K562 (cell line): ENCODE data around the gene SPDYA. TPM values are rescaled to one million over a fixed set of nuclear protein-coding genes. Genes with fewer than 3 reads are reported as not detected.

ENCODE experiments used
- AFF4 ChIP-seq: sonication (generic); formaldehyde crosslinking; IDR thresholded peaks from 2 replicates; pipeline ENCODE4 v1.8.0; 2023; ENCODE audit warnings: mild to moderate bottlenecking, missing genetic modification reagents
- CEBPB ChIP-seq: fragments of 450-650 bp; IDR thresholded peaks from 2 replicates; pipeline ENCODE4 v1.6.1; 2016; ENCODE audit warnings: missing genetic modification characterization, missing compliant biosample characterization
- CHCHD3 ChIP-seq: fragments of 250-450 bp; sonication (Bioruptor Pico); IDR thresholded peaks from 2 replicates; pipeline ENCODE4 v2.1.2; 2022; ENCODE audit warnings: mild to moderate bottlenecking
- CLOCK ChIP-seq: fragments of 250-450 bp; sonication (Bioruptor Pico); IDR thresholded peaks from 2 replicates; pipeline ENCODE4 v1.4.0; 2020; ENCODE audit warnings: mild to moderate bottlenecking, moderate library complexity, borderline replicate concordance
- DACH1 ChIP-seq: fragments of 450-650 bp; IDR thresholded peaks from 2 replicates; pipeline ENCODE4 v1.6.1; 2018; ENCODE audit not compliant: partially characterized antibody
- HMGXB4 ChIP-seq: sonication (generic); formaldehyde crosslinking; IDR thresholded peaks from 2 replicates; pipeline ENCODE4 v1.8.1; 2023; ENCODE audit warnings: mild to moderate bottlenecking, missing genetic modification reagents
- NCOA6 ChIP-seq: fragments of 450-650 bp; IDR thresholded peaks from 2 replicates; pipeline ENCODE4 v1.6.1; 2017; ENCODE audit warnings: mild to moderate bottlenecking
- SREBF1 ChIP-seq: fragments of 150-350 bp; IDR thresholded peaks from 2 replicates; pipeline ENCODE4 v1.6.1; 2014; ENCODE audit warnings: antibody characterized with exemption, low read depth, low read length, borderline replicate concordance
- ZNF175 ChIP-seq: fragments of 200-800 bp; sonication (Bioruptor generic); IDR thresholded peaks from 2 replicates; pipeline ENCODE4 v1.6.1; 2016; ENCODE audit warnings: low read depth, mild to moderate bottlenecking, missing genetic modification characterization, missing compliant biosample characterization
- polyA plus RNA-seq, 8 experiments: library from polyadenylated mRNA; depleted of rRNA in 4 of 8; stranded (reverse) in 5 of 8; unstranded in 3 of 8; fragments of >200 nt; fragmentation: Nextera tagmentation in 2 of 8; fragmentation: Illumina TruSeq in 1 of 8; extraction: Ambion mirVana in 2 of 8; extraction: Trizol in 1 of 8; gene quantifications; 2 replicates each; pipeline versions ENCODE4 v1.2.1 to v1.2.3, GENCODE V29; 2011 to 2014; ENCODE audit warnings: inconsistent platforms in 1 of 8, missing spikeins in 1 of 8
- total RNA-seq, 7 experiments: library from RNA; depleted of rRNA in 6 of 7; stranded (reverse); fragments of >200 nt in 6 of 7; fragmentation: Illumina TruSeq in 2 of 7; extraction: Trizol in 2 of 7; gene quantifications; 2 replicates each; pipeline versions ENCODE4 v1.2.1 to v1.2.3, GENCODE V29; 2011 to 2021; ENCODE audit warnings: low replicate concordance in 1 of 7
- TF ChIP-seq, protein P1 (sequence below): sonication (generic); formaldehyde crosslinking; IDR thresholded peaks from 2 replicates; pipeline ENCODE4 v1.8.1; 2023; ENCODE audit warnings: mild to moderate bottlenecking, missing genetic modification reagents
- TF ChIP-seq, protein P2 (sequence below): fragments of 450-650 bp; IDR thresholded peaks from 2 replicates; pipeline ENCODE4 v1.6.1; 2016; ENCODE audit warnings: antibody characterized with exemption

Gene SPDYA
- total and polyA plus RNA-seq, 9 of the 15 experiments (the other 6 are each of a cell fraction or from before 2014, with no cell fraction given) = 0.05 to 1.6 (median 0.30) TPM; not detected in 1

GRCh38 chr2:28870146-28870891 lies 59.7 kb downstream of the SPDYA start, which contains the start of gene TRMT61B (continued):
- TF ChIP-seq HMGXB4 (CRISPR knock-in tag) = peak; percentile 18; the same call in 1 of the 2 replicates
- TF ChIP-seq NCOA6 = no peak
- TF ChIP-seq, protein P1, sequence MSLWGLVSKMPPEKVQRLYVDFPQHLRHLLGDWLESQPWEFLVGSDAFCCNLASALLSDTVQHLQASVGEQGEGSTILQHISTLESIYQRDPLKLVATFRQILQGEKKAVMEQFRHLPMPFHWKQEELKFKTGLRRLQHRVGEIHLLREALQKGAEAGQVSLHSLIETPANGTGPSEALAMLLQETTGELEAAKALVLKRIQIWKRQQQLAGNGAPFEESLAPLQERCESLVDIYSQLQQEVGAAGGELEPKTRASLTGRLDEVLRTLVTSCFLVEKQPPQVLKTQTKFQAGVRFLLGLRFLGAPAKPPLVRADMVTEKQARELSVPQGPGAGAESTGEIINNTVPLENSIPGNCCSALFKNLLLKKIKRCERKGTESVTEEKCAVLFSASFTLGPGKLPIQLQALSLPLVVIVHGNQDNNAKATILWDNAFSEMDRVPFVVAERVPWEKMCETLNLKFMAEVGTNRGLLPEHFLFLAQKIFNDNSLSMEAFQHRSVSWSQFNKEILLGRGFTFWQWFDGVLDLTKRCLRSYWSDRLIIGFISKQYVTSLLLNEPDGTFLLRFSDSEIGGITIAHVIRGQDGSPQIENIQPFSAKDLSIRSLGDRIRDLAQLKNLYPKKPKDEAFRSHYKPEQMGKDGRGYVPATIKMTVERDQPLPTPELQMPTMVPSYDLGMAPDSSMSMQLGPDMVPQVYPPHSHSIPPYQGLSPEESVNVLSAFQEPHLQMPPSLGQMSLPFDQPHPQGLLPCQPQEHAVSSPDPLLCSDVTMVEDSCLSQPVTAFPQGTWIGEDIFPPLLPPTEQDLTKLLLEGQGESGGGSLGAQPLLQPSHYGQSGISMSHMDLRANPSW = 0 out of 2 replicates have a peak, but pooled peaks have one; percentile 73
- TF ChIP-seq, protein P2, sequence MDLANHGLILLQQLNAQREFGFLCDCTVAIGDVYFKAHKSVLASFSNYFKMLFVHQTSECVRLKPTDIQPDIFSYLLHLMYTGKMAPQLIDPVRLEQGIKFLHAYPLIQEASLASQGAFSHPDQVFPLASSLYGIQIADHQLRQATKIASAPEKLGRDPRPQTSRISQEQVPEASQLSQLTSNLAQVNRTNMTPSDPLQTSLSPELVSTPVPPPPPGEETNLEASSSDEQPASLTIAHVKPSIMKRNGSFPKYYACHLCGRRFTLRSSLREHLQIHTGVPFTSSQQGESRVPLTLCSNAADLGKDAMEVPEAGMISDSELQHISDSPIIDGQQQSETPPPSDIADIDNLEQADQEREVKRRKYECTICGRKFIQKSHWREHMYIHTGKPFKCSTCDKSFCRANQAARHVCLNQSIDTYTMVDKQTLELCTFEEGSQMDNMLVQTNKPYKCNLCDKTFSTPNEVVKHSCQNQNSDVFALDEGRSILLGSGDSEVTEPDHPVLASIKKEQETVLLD = peak; percentile 84; the same call in 1 of the 2 replicates
- 0 out of 2 replicates have a peak, but pooled peaks have one; percentile 55 for TF ChIP-seq CEBPB (tag)
- peak; percentile 86; the same call in 1 of the 2 replicates for TF ChIP-seq SREBF1
- TF ChIP-seq AFF4 (CRISPR knock-in tag) = 0 out of 2 replicates have a peak, but pooled peaks have one; percentile 20
- TF ChIP-seq DACH1 = peak; percentile 68
- TF ChIP-seq ZNF175 = 0 out of 2 replicates have a peak, but pooled peaks have one; percentile 45
- no peak for TF ChIP-seq CHCHD3 (CRISPR knock-in tag)
- TF ChIP-seq CLOCK (CRISPR knock-in tag) = no peak
